ENCODE measurements around the gene ZNF318. TPM values are rescaled to one million over a fixed set of nuclear protein-coding genes. Genes with fewer than 3 reads are reported as not detected.
"Not testable (repeated sequence)": the region's sequence is repeated elsewhere in the genome, so short reads cannot be mapped to it uniquely, and the experiment has no call there.

ZNF318 gene
- polyA plus RNA-seq, 1 donor from 2014 or later, result 11.7 TPM

DNA sequence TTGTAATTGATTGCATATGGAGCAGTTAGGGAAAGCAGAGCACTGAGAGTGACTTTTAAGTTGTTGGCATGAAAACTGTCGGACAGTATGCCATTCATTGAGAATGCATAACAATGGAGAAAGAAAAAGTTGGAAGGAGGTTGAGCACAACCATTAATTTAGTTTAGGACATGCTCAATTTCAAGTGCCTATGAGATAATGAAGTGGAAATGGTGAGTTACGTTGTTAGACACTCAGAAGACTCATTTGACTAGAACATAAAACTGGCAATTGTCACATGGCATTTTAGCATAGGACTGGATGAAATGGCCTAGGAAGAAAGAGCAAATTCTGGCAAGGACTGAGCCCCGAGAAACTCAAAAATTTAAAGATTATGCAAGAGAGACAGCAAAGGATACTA lies 22.0 kb downstream of the ZNF318 start:
- H3K9me3 ChIP-seq (ENCODE audit: low read length), result no peaks in the 10 kb centered on the region
- H3K27me3 ChIP-seq (ENCODE audit: insufficient read depth, low read depth, low read length), result no peaks in the 10 kb centered on the region
- no peak overlapping the region for H3K4me2 ChIP-seq (ENCODE audit: low read length)
- TF ChIP-seq TAF1 (IDR thresholded peaks at IDR 0.05; ENCODE audit: low read depth) (no peak), MXI1 (conservative IDR thresholded peaks at IDR 0.05; ENCODE audit: poor library complexity, severe bottlenecking) (no peak), RAD21 (conservative IDR thresholded peaks at IDR 0.05) (no peak), SMC3 (conservative IDR thresholded peaks at IDR 0.05; ENCODE audit: poor library complexity) (no peak), POLR2AphosphoS5 (IDR thresholded peaks at IDR 0.05) (no peak)
- TF ChIP-seq, protein P1, sequence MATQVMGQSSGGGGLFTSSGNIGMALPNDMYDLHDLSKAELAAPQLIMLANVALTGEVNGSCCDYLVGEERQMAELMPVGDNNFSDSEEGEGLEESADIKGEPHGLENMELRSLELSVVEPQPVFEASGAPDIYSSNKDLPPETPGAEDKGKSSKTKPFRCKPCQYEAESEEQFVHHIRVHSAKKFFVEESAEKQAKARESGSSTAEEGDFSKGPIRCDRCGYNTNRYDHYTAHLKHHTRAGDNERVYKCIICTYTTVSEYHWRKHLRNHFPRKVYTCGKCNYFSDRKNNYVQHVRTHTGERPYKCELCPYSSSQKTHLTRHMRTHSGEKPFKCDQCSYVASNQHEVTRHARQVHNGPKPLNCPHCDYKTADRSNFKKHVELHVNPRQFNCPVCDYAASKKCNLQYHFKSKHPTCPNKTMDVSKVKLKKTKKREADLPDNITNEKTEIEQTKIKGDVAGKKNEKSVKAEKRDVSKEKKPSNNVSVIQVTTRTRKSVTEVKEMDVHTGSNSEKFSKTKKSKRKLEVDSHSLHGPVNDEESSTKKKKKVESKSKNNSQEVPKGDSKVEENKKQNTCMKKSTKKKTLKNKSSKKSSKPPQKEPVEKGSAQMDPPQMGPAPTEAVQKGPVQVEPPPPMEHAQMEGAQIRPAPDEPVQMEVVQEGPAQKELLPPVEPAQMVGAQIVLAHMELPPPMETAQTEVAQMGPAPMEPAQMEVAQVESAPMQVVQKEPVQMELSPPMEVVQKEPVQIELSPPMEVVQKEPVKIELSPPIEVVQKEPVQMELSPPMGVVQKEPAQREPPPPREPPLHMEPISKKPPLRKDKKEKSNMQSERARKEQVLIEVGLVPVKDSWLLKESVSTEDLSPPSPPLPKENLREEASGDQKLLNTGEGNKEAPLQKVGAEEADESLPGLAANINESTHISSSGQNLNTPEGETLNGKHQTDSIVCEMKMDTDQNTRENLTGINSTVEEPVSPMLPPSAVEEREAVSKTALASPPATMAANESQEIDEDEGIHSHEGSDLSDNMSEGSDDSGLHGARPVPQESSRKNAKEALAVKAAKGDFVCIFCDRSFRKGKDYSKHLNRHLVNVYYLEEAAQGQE (IDR thresholded peaks at IDR 0.05; ENCODE audit: borderline replicate concordance), result no peak
- H3K9ac ChIP-seq (ENCODE audit: low read length), result no peak overlapping the region
- H3K9me2 ChIP-seq (ENCODE audit: insufficient read depth, low read length), result no peaks in the 10 kb centered on the region
- no peaks in the 10 kb centered on the region for H3K36me3 ChIP-seq (ENCODE audit: insufficient read depth, low read length)
- no peaks in the 10 kb centered on the region for H3K79me2 ChIP-seq (replicated peaks; ENCODE audit: insufficient read depth, low read length)
- no peak overlapping the region for H3K27ac ChIP-seq (ENCODE audit: low read length)
- no peaks in the 10 kb centered on the region for H3F3A ChIP-seq (ENCODE audit: insufficient read depth, low read length, poor library complexity, severe bottlenecking)
- no peak overlapping the region for H2AFZ ChIP-seq (ENCODE audit: low read depth, low read length)
- no peak overlapping the region for H3K4me3 ChIP-seq (ENCODE audit: low read length)
- H4K20me1 ChIP-seq (ENCODE audit: insufficient read depth), result no peaks in the 10 kb centered on the region

DNA sequence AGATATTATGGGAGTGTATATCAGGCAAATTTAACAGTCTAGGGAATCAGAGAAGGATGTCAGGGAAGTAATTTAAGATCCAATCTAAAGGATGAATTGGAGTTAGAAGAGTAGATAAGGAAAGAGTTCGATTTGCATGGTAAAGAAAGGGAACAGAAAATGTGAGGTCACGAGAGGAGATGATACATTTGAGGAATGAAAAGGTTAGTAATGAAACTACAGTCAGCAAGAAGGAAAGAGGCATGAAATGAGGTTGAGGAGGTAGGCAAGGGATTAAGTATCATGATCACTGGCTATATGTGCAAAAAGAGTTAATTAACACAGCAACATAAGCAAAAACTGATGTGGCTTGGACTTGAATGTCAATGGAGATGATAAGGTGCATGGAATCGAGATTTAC lies 22.4 kb downstream of the ZNF318 start:
- Histone ChIP-seq H3K79me2 (replicated peaks; ENCODE audit: insufficient read depth, low read length) (no peaks in the 10 kb centered on the region), H3F3A (ENCODE audit: insufficient read depth, low read length, poor library complexity, severe bottlenecking) (no peaks in the 10 kb centered on the region), H2AFZ (ENCODE audit: low read depth, low read length) (no peak overlapping the region), H3K4me2 (ENCODE audit: low read length) (no peak overlapping the region), H3K9me2 (ENCODE audit: insufficient read depth, low read length) (no peaks in the 10 kb centered on the region), H3K9me3 (ENCODE audit: low read length) (no peaks in the 10 kb centered on the region), H3K27ac (ENCODE audit: low read length) (no peak overlapping the region), H3K36me3 (ENCODE audit: insufficient read depth, low read length) (no peaks in the 10 kb centered on the region), H3K27me3 (ENCODE audit: insufficient read depth, low read depth, low read length) (no peaks in the 10 kb centered on the region), H3K4me3 (ENCODE audit: low read length) (no peak overlapping the region), H3K9ac (ENCODE audit: low read length) (no peak overlapping the region), H4K20me1 (ENCODE audit: insufficient read depth) (no peaks in the 10 kb centered on the region)
- TF ChIP-seq, protein P2, sequence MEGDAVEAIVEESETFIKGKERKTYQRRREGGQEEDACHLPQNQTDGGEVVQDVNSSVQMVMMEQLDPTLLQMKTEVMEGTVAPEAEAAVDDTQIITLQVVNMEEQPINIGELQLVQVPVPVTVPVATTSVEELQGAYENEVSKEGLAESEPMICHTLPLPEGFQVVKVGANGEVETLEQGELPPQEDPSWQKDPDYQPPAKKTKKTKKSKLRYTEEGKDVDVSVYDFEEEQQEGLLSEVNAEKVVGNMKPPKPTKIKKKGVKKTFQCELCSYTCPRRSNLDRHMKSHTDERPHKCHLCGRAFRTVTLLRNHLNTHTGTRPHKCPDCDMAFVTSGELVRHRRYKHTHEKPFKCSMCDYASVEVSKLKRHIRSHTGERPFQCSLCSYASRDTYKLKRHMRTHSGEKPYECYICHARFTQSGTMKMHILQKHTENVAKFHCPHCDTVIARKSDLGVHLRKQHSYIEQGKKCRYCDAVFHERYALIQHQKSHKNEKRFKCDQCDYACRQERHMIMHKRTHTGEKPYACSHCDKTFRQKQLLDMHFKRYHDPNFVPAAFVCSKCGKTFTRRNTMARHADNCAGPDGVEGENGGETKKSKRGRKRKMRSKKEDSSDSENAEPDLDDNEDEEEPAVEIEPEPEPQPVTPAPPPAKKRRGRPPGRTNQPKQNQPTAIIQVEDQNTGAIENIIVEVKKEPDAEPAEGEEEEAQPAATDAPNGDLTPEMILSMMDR (IDR thresholded peaks at IDR 0.05; ENCODE audit: poor library complexity, severe bottlenecking), result no peak

DNA sequence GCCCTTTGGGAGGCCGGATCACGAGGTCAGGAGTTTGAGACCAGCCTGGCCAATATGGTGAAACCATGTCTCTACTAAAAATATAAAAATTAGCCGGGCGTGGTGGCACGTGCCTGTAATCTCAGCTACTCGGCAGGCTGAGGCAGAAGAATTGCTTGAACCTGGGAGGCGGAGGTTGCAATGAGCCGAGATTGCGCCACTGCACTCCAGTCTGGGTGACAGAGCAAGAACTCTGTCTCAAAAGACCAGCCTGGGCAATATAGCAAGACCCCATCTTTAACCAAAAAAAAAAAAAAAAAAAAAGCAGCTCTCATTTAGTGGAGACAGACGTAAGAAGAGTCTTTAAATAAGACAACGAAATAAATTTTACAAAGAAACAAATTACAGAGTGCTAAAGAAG lies 23.2 kb downstream of the ZNF318 start:
- not testable (repeated sequence) for H3K4me3 ChIP-seq (ENCODE audit: low read length); H3K27ac ChIP-seq (ENCODE audit: low read length); H3F3A ChIP-seq (ENCODE audit: insufficient read depth, low read length, poor library complexity, severe bottlenecking); H3K4me2 ChIP-seq (ENCODE audit: low read length); H3K27me3 ChIP-seq (ENCODE audit: insufficient read depth, low read depth, low read length); H2AFZ ChIP-seq (ENCODE audit: low read depth, low read length); H3K9me2 ChIP-seq (ENCODE audit: insufficient read depth, low read length); H4K20me1 ChIP-seq (ENCODE audit: insufficient read depth); H3K9me3 ChIP-seq (ENCODE audit: low read length); H3K79me2 ChIP-seq (replicated peaks; ENCODE audit: insufficient read depth, low read length); H3K36me3 ChIP-seq (ENCODE audit: insufficient read depth, low read length); H3K9ac ChIP-seq (ENCODE audit: low read length)

All from neural cell (in vitro differentiated cells).